Measurements from ENCODE around the gene PGGHG. TPM values are rescaled to one million over a fixed set of nuclear protein-coding genes. Genes with fewer than 3 reads are reported as not detected.
A peak's percentile ranks its signal among the peaks of the same experiment; 100 is the strongest.

PGGHG gene
- 35.5 and 36.9 TPM in 2 replicates for polyA plus RNA-seq (2013)

GRCh38 chr11:288478-289397 is at the start of gene PGGHG:
TSS of gene PGGHG (plus strand) at chr11:289126. CDS start at chr11:289817, 691 bp downstream.
- Histone ChIP-seq H3K4me3 (ENCODE audit: low read depth, low read length) (peak within 1 kb of the TSS; percentile 73), H2BK12ac (ENCODE audit: low read length) (peak within 1 kb of the TSS; percentile 3), H3K4me2 (ENCODE audit: low read length) (peak within 1 kb of the TSS; percentile 79), H3K4ac (ENCODE audit: low read depth, low read length) (peak within 1 kb of the TSS; percentile 18), H3K14ac (ENCODE audit: low read length) (peak within 1 kb of the TSS; percentile 38), H3K27me3 (ENCODE audit: insufficient read depth, low read length) (no peaks in the 10 kb centered on the region), H3K18ac (ENCODE audit: low read length) (peak within 1 kb of the TSS; percentile 43), H3K9ac (ENCODE audit: low read length) (no peak within 1 kb of the TSS), H3K79me1 (ENCODE audit: low read length) (peaks cover 10% of the 10 kb centered on the region), H3K9me3 (ENCODE audit: insufficient read depth, low read depth, low read length) (no peaks in the 10 kb centered on the region), H3K27ac (ENCODE audit: low read depth, low read length) (no peak within 1 kb of the TSS), H3K79me2 (ENCODE audit: control insufficient read depth, insufficient read depth, low read length, poor library complexity) (peaks cover 6% of the 10 kb centered on the region), H3K36me3 (ENCODE audit: control insufficient read depth in 1 of 2, insufficient read depth in 2 of 2, low read length in 2 of 2) (peaks cover 9 to 14% of the 10 kb centered on the region in 2 experiments), H2BK5ac (ENCODE audit: low read depth, low read length, poor library complexity) (no peak within 1 kb of the TSS), H2BK120ac (ENCODE audit: insufficient read depth, low read length, poor library complexity) (peak within 1 kb of the TSS; percentile 29), H3K23ac (ENCODE audit: low read length) (no peak within 1 kb of the TSS), H2AFZ (ENCODE audit: insufficient read depth, low read length, poor library complexity) (peak within 1 kb of the TSS; percentile 21), H4K8ac (ENCODE audit: low read depth, low read length) (peak within 1 kb of the TSS; percentile 40), H4K91ac (ENCODE audit: low read depth, low read length) (peak within 1 kb of the TSS; percentile 64), H2AK5ac (ENCODE audit: low read length) (peak within 1 kb of the TSS; percentile 11), H4K12ac (ENCODE audit: low read depth, low read length) (peak within 1 kb of the TSS; percentile 33), H3K4me1 (ENCODE audit: control insufficient read depth in 1 of 2, insufficient read depth in 2 of 2, low read length in 2 of 2) (peaks cover 24 to 33% of the 10 kb centered on the region in 2 experiments)
- WGBS (ENCODE audit: extremely low coverage, insufficient coverage, insufficient read length): no CpG with 5 or more reads among the region's 112 CpGs
- DNase-seq: peak; percentile 17 to 79

- Histone ChIP-seq H4K8ac (ENCODE audit: low read depth, low read length) (no peak overlapping the region), H3K27me3 (ENCODE audit: insufficient read depth, low read length) (no peaks in the 10 kb centered on the region), H3K23ac (ENCODE audit: low read length) (no peak overlapping the region), H4K12ac (ENCODE audit: low read depth, low read length) (no peak overlapping the region), H2AFZ (ENCODE audit: insufficient read depth, low read length, poor library complexity) (no peak overlapping the region), H3K79me2 (ENCODE audit: control insufficient read depth, insufficient read depth, low read length, poor library complexity) (peaks cover 13% of the 10 kb centered on the region), H3K36me3 (ENCODE audit: control insufficient read depth in 1 of 2, insufficient read depth in 2 of 2, low read length in 2 of 2) (peaks cover 19 to 33% of the 10 kb centered on the region in 2 experiments), H4K91ac (ENCODE audit: low read depth, low read length) (no peak overlapping the region), H3K4me1 (ENCODE audit: control insufficient read depth in 1 of 2, insufficient read depth in 2 of 2, low read length in 2 of 2) (peaks cover 0 to 2% of the 10 kb centered on the region in 2 experiments), H3K18ac (ENCODE audit: low read length) (no peak overlapping the region), H3K14ac (ENCODE audit: low read length) (no peak overlapping the region), H3K9ac (ENCODE audit: low read length) (no peak overlapping the region), H3K9me3 (ENCODE audit: insufficient read depth, low read depth, low read length) (no peaks in the 10 kb centered on the region), H3K4ac (ENCODE audit: low read depth, low read length) (no peak overlapping the region), H2BK12ac (ENCODE audit: low read length) (no peak overlapping the region), H3K4me2 (ENCODE audit: low read length) (no peak overlapping the region), H3K79me1 (ENCODE audit: low read length) (peaks cover 11% of the 10 kb centered on the region), H3K27ac (ENCODE audit: low read depth, low read length) (no peak overlapping the region), H3K4me3 (ENCODE audit: low read depth, low read length) (no peak overlapping the region), H2BK120ac (ENCODE audit: insufficient read depth, low read length, poor library complexity) (no peak overlapping the region), H2AK5ac (ENCODE audit: low read length) (no peak overlapping the region), H2BK5ac (ENCODE audit: low read depth, low read length, poor library complexity) (no peak overlapping the region)
- no CpG with 5 or more reads among the region's 1 CpG for WGBS (ENCODE audit: extremely low coverage, insufficient coverage, insufficient read length)
- no peak for DNase-seq
Measured at GRCh38 chr11:240315-240714, 48.6 kb upstream of the PGGHG start.

GRCh38 chr11:241634-242033 is 47.3 kb upstream of the PGGHG start:
- H3K27ac ChIP-seq (ENCODE audit: low read depth, low read length): no peak overlapping the region
- no peak for DNase-seq
- no peak overlapping the region for H4K12ac ChIP-seq (ENCODE audit: low read depth, low read length)
- no peak overlapping the region for H3K4me3 ChIP-seq (ENCODE audit: low read depth, low read length)
- H2BK12ac ChIP-seq (ENCODE audit: low read length): no peak overlapping the region
- peaks cover 8% of the 10 kb centered on the region for H3K79me2 ChIP-seq (ENCODE audit: control insufficient read depth, insufficient read depth, low read length, poor library complexity)
- H3K4me2 ChIP-seq (ENCODE audit: low read length): no peak overlapping the region
- no peaks in the 10 kb centered on the region for H3K4me1 ChIP-seq (ENCODE audit: control insufficient read depth in 1 of 2, insufficient read depth in 2 of 2, low read length in 2 of 2)
- no peaks in the 10 kb centered on the region for H3K9me3 ChIP-seq (ENCODE audit: insufficient read depth, low read depth, low read length)
- WGBS (ENCODE audit: extremely low coverage, insufficient coverage, insufficient read length): no CpG with 5 or more reads among the region's 5 CpGs
- peak overlapping the region; percentile 42 for H3K9ac ChIP-seq (ENCODE audit: low read length)
- no peak overlapping the region for H3K23ac ChIP-seq (ENCODE audit: low read length)
- no peak overlapping the region for H2AK5ac ChIP-seq (ENCODE audit: low read length)
- H3K18ac ChIP-seq (ENCODE audit: low read length): no peak overlapping the region
- H2AFZ ChIP-seq (ENCODE audit: insufficient read depth, low read length, poor library complexity): no peak overlapping the region
- H3K79me1 ChIP-seq (ENCODE audit: low read length): peaks cover 4% of the 10 kb centered on the region
- H2BK120ac ChIP-seq (ENCODE audit: insufficient read depth, low read length, poor library complexity): no peak overlapping the region
- no peak overlapping the region for H2BK5ac ChIP-seq (ENCODE audit: low read depth, low read length, poor library complexity)
- no peak overlapping the region for H4K91ac ChIP-seq (ENCODE audit: low read depth, low read length)
- no peak overlapping the region for H3K14ac ChIP-seq (ENCODE audit: low read length)
- H3K36me3 ChIP-seq (ENCODE audit: control insufficient read depth in 1 of 2, insufficient read depth in 2 of 2, low read length in 2 of 2): peaks cover 29 to 44% of the 10 kb centered on the region in 2 experiments
- H3K4ac ChIP-seq (ENCODE audit: low read depth, low read length): no peak overlapping the region
- no peaks in the 10 kb centered on the region for H3K27me3 ChIP-seq (ENCODE audit: insufficient read depth, low read length)
- no peak overlapping the region for H4K8ac ChIP-seq (ENCODE audit: low read depth, low read length)

- H2BK120ac ChIP-seq (ENCODE audit: insufficient read depth, low read length, poor library complexity): no peak overlapping the region
- no peak overlapping the region for H2BK5ac ChIP-seq (ENCODE audit: low read depth, low read length, poor library complexity)
- H3K27ac ChIP-seq (ENCODE audit: low read depth, low read length): no peak overlapping the region
- no CpG with 5 or more reads among the region's 2 CpGs for WGBS (ENCODE audit: extremely low coverage, insufficient coverage, insufficient read length)
- no peak overlapping the region for H3K18ac ChIP-seq (ENCODE audit: low read length)
- H3K4me2 ChIP-seq (ENCODE audit: low read length): no peak overlapping the region
- no peak overlapping the region for H2BK12ac ChIP-seq (ENCODE audit: low read length)
- H3K9me3 ChIP-seq (ENCODE audit: insufficient read depth, low read depth, low read length): no peaks in the 10 kb centered on the region
- H3K9ac ChIP-seq (ENCODE audit: low read length): no peak overlapping the region
- H3K79me2 ChIP-seq (ENCODE audit: control insufficient read depth, insufficient read depth, low read length, poor library complexity): no peaks in the 10 kb centered on the region
- H4K8ac ChIP-seq (ENCODE audit: low read depth, low read length): no peak overlapping the region
- no peak overlapping the region for H3K4me3 ChIP-seq (ENCODE audit: low read depth, low read length)
- H2AFZ ChIP-seq (ENCODE audit: insufficient read depth, low read length, poor library complexity): no peak overlapping the region
- no peak overlapping the region for H3K23ac ChIP-seq (ENCODE audit: low read length)
- H3K4ac ChIP-seq (ENCODE audit: low read depth, low read length): no peak overlapping the region
- H3K79me1 ChIP-seq (ENCODE audit: low read length): no peaks in the 10 kb centered on the region
- peaks cover 38 to 56% of the 10 kb centered on the region in 2 experiments for H3K36me3 ChIP-seq (ENCODE audit: control insufficient read depth in 1 of 2, insufficient read depth in 2 of 2, low read length in 2 of 2)
- H2AK5ac ChIP-seq (ENCODE audit: low read length): no peak overlapping the region
- H3K4me1 ChIP-seq (ENCODE audit: control insufficient read depth in 1 of 2, insufficient read depth in 2 of 2, low read length in 2 of 2): no peaks in the 10 kb centered on the region
- no peaks in the 10 kb centered on the region for H3K27me3 ChIP-seq (ENCODE audit: insufficient read depth, low read length)
- no peak for DNase-seq
- H4K91ac ChIP-seq (ENCODE audit: low read depth, low read length): no peak overlapping the region
- H3K14ac ChIP-seq (ENCODE audit: low read length): no peak overlapping the region
- no peak overlapping the region for H4K12ac ChIP-seq (ENCODE audit: low read depth, low read length)
Measured at GRCh38 chr11:244376-244775, 44.5 kb upstream of the PGGHG start.
